A673 (cell line): ENCODE results near the gene CPLX1. TPM values are rescaled to one million over a fixed set of nuclear protein-coding genes. Genes with fewer than 3 reads are reported as not detected.

Experiments used
- BruUV-seq: library from RNA; stranded (reverse); fragments of 400-500 nt; replicated peaks from 2 replicates; lab custom pipeline; 2021; lab: Mats Ljungman, UMichigan
- CTCF ChIA-PET: fragments of 300-600 bp; sonication (Branson Sonifier 250); formaldehyde crosslinking; loops from one replicate; lab custom pipeline; 2022; ENCODE audit warnings: antibody characterized with exemption; lab: Charles Lee
- POLR2A ChIA-PET: fragments of 300-600 bp; sonication (Branson Sonifier 250); formaldehyde crosslinking; loops from one replicate; lab custom pipeline; 2022; ENCODE audit warnings: antibody characterized with exemption; ENCODE audit not compliant: low non-redundant PET; lab: Charles Lee
- DNase-seq: peaks from one replicate; pipeline ENCODE4 v3.0.0-alpha.2; 2015; ENCODE audit warnings: low spot score
- H3K27ac ChIP-seq: fragments of 200-600 bp; sonication (generic); 2 replicates; pipeline ENCODE4 v1.5.1; 2016; ENCODE audit warnings: mixed run types, low read depth, mild to moderate bottlenecking, mixed read lengths, antibody characterized with exemption, low read length; ENCODE audit not compliant: poor library complexity, severe bottlenecking
- H3K27me3 ChIP-seq: fragments of 200-600 bp; sonication (generic); replicated peaks from 2 replicates; pipeline ENCODE4 v1.6.1; 2017; ENCODE audit warnings: mixed run types, low read depth, mild to moderate bottlenecking, mixed read lengths, antibody characterized with exemption, low read length; ENCODE audit not compliant: insufficient read depth, poor library complexity
- H3K36me3 ChIP-seq: fragments of 200-600 bp; sonication (generic); 2 replicates; pipeline ENCODE4 v1.6.1; 2016; ENCODE audit warnings: mixed run types, mild to moderate bottlenecking, mixed read lengths, antibody characterized with exemption, low read length; ENCODE audit not compliant: insufficient read depth, poor library complexity, severe bottlenecking
- H3K4me1 ChIP-seq: fragments of 200-600 bp; sonication (generic); 2 replicates; pipeline ENCODE4 v1.6.1; 2017; ENCODE audit warnings: mixed run types, mild to moderate bottlenecking, mixed read lengths, antibody characterized with exemption, low read length; ENCODE audit not compliant: insufficient read depth, poor library complexity, severe bottlenecking
- H3K4me3 ChIP-seq: fragments of 200-600 bp; sonication (generic); 2 replicates; pipeline ENCODE4 v1.5.1; 2016; ENCODE audit warnings: low read depth, mixed run types, mild to moderate bottlenecking, mixed read lengths, low read length; ENCODE audit not compliant: poor library complexity, severe bottlenecking
- H3K9me3 ChIP-seq: fragments of 200-600 bp; sonication (generic); 2 replicates; pipeline ENCODE4 v1.6.1; 2016; ENCODE audit warnings: mixed run types, low read depth, mild to moderate bottlenecking, mixed read lengths, antibody characterized with exemption, low read length; ENCODE audit not compliant: poor library complexity, severe bottlenecking
- EZH2 ChIP-seq: fragments of 200-600 bp; sonication (generic); IDR thresholded peaks from 2 replicates; pipeline ENCODE4 v1.6.1; 2017; ENCODE audit warnings: borderline replicate concordance, low read depth, mild to moderate bottlenecking, mixed read lengths, antibody characterized with exemption, low read length; ENCODE audit not compliant: poor library complexity, severe bottlenecking
- intact Hi-C: fragments of 100-400 bp; cut with micrococcal nuclease; formaldehyde crosslinking; loops from one replicate; pipeline ENCODE4 v1.10.0; 2022; ENCODE audit not compliant: unreplicated experiment
- total RNA-seq: library from RNA; stranded (reverse); gene quantifications from 2 replicates; pipeline ENCODE4 v1.2.3, GENCODE V29; 2021
- TF ChIP-seq, protein P1 (sequence below): fragments of 300-800, 200-600 bp; sonication (generic); conservative IDR thresholded peaks from 2 replicates; pipeline ENCODE4 v1.5.1; 2017; ENCODE audit warnings: low read depth, mild to moderate bottlenecking, antibody characterized with exemption, low read length, moderate library complexity, mixed read lengths

Gene CPLX1
- total RNA-seq, 1 experiment from 2014 or later: 4.6 TPM

DNA sequence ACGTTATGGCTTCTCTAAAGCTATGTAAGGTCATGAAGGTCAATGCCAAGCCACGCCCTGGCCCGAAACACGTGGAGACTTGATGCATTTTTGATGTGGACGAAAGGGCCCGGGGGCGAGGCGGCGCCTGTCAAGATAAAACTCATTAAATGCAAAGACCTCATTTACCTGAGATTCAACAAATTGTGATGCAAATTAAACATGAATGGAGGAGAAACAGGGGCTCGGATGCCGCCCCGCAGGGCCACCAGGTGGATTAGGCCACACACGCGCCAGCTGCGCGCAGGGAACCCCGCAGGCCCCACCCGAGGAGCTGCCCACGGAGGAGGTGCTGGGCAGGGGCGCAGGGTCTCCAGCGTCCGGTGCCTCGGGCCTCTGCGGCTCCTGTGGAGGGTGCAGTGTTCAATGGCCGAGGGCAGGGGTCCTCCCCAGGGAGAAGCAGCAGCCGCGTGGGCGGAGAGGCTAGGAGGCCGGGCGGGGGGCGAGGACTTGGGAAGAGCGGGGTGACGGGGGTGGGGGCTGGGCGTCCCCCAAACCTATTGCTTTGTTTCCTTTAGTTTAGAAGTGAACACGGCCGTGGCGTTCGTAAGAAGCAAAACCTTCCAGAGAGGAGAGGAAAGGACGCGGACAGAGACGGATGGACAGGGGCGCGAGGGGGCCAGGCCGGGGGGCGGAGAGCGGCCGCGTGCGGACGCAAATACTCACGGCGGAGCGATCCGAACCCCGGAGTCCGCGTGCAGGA lies 40.4 kb downstream of the CPLX1 start:
- no peaks in the 10 kb centered on the region for H3K27me3 ChIP-seq
- peaks cover 4% of the 10 kb centered on the region for H3K36me3 ChIP-seq
- H3K4me3 ChIP-seq: no peak overlapping the region
- BruUV-seq: no TSS peak
- no peak for TF ChIP-seq EZH2
- TF ChIP-seq, protein P1, sequence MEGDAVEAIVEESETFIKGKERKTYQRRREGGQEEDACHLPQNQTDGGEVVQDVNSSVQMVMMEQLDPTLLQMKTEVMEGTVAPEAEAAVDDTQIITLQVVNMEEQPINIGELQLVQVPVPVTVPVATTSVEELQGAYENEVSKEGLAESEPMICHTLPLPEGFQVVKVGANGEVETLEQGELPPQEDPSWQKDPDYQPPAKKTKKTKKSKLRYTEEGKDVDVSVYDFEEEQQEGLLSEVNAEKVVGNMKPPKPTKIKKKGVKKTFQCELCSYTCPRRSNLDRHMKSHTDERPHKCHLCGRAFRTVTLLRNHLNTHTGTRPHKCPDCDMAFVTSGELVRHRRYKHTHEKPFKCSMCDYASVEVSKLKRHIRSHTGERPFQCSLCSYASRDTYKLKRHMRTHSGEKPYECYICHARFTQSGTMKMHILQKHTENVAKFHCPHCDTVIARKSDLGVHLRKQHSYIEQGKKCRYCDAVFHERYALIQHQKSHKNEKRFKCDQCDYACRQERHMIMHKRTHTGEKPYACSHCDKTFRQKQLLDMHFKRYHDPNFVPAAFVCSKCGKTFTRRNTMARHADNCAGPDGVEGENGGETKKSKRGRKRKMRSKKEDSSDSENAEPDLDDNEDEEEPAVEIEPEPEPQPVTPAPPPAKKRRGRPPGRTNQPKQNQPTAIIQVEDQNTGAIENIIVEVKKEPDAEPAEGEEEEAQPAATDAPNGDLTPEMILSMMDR: no peak
- H3K4me1 ChIP-seq: no peaks in the 10 kb centered on the region
- ChIA-PET POLR2A (no interaction called here), CTCF (no interaction called here)
- no peaks in the 10 kb centered on the region for H3K9me3 ChIP-seq
- no peak for DNase-seq
- intact Hi-C loops: no loop called here
- H3K27ac ChIP-seq: no peak overlapping the region

DNA sequence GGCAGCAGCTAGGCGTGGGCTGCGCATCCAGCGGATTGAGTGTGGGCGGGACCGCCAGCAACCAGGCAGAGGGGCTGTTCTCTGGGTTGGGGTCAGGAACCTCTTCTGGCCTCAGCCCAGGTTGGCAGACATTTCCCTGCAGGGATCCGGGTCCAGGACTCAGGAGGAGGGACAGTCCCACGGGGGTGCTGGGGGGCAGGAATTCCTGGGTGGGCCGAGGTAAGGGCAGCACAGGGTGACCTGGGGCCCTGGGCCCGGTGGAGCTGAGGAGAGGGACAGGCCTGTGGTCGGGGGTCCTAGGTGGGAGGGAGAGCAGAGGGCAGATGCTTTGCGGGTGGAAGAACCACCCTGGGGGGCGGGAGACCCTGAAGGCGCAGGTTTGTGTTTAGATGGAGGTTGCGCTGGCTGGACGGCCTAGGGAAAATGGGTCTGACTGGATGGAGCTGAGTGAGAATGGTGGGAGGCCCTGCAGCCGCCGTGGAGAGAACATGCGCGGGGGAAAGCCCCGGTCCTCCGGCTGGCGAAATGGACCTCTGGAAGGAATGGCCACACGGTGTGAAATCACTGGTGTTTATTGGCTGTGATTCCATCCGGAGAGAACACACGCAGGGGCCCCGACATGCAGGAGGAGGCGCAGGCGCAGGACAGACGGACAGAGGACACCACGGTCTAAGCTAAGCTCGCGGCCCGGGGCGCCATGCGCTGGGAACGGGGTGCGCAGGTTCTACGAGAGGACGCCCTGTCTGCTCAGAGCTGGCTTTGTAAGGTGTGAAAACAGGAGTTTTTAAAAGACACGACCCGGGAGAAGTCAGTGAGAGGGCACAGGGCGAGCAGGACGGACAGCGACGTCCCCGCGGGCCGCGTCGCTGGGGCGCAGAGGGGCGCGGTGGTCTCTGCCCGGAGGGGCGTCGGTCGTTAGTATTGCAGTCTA lies 41.3 kb downstream of the CPLX1 start:
- CTCF ChIA-PET: interaction anchor here (0.7 kb wide), 1 partner anchor 111 kb away, joined by 3 read pairs; the partner anchor contains the start of gene ATP5ME
- no peak overlapping the region for H3K4me3 ChIP-seq
- DNase-seq: no peak
- peaks cover 13% of the 10 kb centered on the region for H3K36me3 ChIP-seq
- BruUV-seq: no TSS peak
- intact Hi-C loops: no loop called here
- peaks cover 8% of the 10 kb centered on the region for H3K4me1 ChIP-seq
- TF ChIP-seq, protein P1: no peak
- no peak for TF ChIP-seq EZH2
- POLR2A ChIA-PET: no interaction called here
- H3K27me3 ChIP-seq: no peaks in the 10 kb centered on the region
- H3K27ac ChIP-seq: no peak overlapping the region
- no peaks in the 10 kb centered on the region for H3K9me3 ChIP-seq

DNA sequence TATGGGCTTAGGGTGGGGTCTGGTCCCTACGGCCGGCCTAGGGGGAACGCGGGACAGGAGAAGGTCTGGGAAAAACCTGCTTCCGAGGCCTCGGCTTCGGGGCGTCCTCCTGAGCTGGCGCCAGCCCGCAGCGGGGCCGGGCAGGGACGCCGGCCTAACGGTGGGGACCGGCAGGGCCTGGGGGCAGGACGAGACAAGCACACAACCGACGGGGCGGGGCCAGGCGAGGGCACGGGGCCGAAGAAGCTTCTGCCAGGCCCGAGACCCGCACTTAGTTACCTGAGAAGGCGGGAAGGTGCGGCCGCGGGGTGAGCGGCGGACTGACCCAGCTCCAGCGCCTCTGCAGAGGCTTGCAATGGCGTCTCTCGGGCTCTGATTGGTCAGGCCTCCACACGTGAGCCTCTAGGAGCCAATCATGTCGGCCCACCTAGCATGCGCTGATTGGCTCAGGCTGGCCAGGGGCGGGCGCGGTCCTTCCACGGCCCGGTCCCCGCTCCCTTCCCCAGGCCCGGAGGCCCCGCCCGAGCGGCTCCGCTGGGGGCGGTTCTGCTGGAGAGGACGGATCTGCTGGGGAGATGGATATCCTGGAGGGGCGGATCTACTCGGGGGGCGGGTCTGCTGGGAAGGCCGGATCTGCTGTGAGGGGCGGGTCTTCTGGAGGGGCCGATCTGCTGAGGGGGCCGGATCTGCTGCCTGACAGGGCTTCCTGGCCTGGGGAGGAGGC lies 44.3 kb downstream of the CPLX1 start:
- peak overlapping the region; percentile 98 for H3K4me3 ChIP-seq
- peak; percentile 100 for DNase-seq
- H3K9me3 ChIP-seq: no peaks in the 10 kb centered on the region
- BruUV-seq: no TSS peak
- H3K27me3 ChIP-seq: no peaks in the 10 kb centered on the region
- ChIA-PET POLR2A (interaction anchor here (0.5 kb wide), 1 partner anchor 213 kb away, joined by 3 read pairs; no protein-coding TSS in a partner anchor), CTCF (no interaction called here)
- H3K36me3 ChIP-seq: peaks cover 40% of the 10 kb centered on the region
- H3K4me1 ChIP-seq: peaks cover 13% of the 10 kb centered on the region
- TF ChIP-seq EZH2: no peak
- TF ChIP-seq, protein P1: no peak
- intact Hi-C loops: no loop called here
- peak overlapping the region; percentile 97 for H3K27ac ChIP-seq
